Central memory CD4-positive, alpha-beta T cell (primary cell): ENCODE data around the gene CAMK2G.

Experiments
- DNase-seq: peaks from one replicate; pipeline ENCODE4 v3.0.0; 2022

The CAMK2G gene

DNA sequence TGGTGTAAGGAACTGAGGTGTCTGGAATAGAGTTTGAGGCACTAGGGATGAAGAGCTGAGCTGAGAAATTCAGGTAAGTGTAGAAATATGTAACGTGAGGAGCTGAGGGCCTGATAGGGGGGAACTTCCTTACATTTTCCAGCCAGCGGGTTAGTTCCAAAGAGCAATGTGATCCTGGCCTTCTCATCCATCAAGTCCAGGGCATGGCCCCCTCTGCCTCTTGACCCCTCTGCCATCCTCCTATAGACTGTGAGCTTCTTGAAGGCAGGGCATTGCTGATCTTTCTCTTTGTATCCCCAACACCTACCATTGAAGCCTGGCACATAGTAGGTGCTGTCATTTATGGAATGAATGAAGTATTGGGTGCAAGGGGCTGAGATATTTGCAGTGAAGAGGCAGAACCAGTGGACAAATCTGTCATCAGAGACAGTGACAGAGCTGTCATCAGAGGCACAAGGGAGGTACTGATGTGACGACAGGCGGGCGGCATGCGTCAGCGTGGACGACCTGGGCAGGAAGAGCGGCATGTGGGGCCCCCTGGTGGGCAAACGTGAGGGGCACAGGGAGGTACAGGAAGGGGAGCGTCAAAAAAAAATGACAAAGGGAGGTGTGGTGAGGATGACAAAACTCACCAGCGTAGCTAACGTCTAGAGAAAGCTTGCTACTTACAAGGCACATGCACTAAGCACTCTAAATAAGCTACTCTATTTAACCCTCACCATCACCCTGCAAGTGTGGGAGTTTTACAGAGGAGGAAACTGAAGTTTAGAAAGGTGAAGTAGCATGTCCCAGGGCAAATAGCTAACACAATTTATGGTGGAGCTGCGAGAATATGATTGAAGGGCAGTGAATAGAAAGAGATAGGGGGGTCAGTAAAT is 5.2 kb upstream of the CAMK2G start:
- peak; percentile 95 for DNase-seq

DNA sequence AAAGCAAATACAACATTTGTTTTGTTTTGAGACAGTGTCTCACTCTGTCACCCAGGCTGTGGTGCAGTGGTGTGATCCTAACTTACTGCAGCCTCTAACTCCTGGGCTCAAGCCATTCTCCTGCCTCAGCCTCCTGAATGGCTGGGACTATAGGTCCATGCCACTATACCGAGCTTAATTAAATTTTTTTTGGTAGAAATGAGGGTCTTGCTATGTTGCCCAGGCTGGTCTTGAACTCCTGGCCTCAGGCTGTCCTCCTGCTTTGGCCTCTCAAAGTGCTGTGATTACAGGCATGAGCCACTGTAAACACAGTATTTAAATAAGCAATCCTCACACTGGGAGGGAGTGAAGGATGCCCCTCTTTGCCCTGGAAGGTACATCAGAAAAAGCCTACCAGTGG is 4.0 kb upstream of the CAMK2G start:
- DNase-seq: no peak

GRCh38 chr10:73877533-73878160 is 3.3 kb upstream of the CAMK2G start:
- no peak for DNase-seq

DNA sequence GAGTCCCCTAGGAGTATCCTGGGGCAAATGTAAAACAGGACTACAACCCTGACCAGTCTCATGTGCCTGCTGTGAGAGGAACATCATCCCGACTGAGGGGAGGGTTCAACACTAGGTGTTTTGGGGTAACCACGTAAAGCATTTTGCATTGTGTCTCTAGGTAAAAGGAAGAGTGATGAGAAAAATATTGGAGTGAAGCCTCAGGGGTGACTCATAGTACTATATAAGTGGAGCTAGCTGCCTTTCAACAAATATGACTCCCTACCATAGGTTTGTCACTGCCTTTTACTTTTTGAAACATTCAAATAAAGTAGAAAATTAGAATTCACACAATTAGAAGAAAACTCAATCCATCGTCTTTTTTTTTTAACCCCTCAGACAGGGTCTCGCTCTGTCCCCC is 2.6 kb upstream of the CAMK2G start:
- no peak for DNase-seq

DNA sequence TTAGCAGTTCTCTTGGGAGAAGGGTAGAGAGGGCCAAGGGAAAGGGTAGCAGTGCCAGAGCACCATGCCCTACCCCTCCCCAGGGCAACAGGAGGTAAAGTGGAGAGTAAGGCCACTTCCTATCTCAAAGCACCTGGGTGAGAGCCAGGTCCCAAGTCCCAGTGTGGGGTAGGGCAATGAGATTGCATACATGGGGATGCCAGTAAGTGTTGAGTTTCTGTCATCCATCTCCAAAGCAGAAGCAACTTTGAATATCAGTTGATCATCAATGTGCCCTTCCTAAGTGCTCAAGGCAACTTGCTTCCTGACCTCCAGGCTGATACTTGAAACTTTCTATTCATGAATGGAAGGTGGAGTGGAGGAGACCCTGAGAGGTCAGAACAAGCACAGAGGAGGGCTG is 2.2 kb upstream of the CAMK2G start:
- no peak for DNase-seq

DNA sequence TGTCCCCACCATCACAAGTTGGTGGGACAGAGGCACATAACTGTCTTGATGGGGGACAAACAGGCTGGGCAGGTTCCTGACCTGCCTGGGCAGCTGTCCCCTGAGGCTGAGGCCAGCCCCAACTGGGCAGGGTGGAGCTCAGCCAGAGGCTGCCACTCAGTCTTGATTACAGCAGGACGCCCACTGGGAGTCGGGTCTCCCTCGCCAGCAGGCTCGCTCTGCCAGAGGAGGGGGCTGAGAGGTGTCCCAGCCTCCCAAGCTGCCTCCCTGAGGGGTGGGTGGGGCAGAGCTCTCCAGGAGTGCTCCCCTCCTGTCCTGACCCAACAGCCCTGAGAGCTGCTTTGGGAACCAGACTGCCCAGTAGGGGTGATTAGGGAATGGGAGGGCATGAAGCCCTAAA is 1.8 kb upstream of the CAMK2G start:
- no peak for DNase-seq

- DNase-seq: peak; percentile 76
Observed at GRCh38 chr10:73875139-73875475, 752 bp upstream of the CAMK2G start.

DNA sequence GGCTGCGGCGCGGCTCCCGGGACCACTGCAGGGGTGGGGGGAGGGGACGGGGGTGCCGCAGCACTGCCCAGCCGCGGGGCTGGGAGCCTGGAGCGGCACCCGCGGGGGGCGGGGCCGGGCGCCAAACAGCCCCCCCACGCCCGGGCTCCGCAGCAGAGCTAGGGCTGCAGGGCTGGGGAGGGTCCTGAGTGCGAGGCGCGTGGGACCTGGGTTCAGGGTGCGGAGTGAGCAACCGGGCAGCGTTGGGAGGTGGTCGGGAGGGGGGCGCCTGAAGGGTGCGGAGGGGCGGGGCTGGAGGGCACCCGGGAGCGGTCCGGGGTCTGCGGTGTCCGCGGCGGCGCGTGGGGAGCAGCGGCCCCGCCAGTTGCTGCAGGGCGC is 528 bp downstream of the CAMK2G start:
- DNase-seq: no peak

DNA sequence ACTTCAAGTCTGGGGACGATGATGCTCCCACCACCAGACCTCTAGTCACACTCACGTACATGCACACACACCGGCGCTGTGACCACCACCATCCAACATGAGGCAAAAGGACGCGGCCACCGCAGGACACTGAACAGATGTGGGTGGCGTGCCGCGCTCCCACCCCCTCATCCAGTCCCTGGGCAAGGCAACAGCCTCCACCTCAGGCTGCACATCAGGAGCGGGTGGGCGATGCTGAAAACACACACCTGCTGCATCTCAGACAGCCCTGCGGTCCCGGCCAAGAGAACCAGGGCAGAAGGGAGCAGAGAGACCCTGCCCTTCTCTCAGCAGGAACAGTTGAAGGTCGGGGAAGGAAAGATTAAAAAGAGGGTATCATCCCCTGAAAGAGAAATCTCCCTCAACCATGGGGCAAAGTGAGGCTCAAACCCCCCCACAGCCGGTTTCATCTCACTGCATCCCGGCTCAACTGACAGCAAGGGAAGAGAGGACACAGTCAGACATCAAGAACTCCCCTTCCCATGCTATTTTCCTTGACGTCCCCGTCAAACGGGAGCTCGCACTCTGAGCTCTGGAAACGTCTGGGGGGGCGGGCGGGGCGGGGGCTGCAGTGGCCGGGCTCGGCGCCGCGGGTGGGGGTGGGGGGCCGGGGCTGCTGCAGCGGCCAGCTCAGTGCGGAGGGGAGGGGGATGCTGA is 1.1 kb downstream of the CAMK2G start:
- DNase-seq: no peak

GRCh38 chr10:73872190-73872710 is 2.1 kb downstream of the CAMK2G start:
- DNase-seq: no peak

DNA sequence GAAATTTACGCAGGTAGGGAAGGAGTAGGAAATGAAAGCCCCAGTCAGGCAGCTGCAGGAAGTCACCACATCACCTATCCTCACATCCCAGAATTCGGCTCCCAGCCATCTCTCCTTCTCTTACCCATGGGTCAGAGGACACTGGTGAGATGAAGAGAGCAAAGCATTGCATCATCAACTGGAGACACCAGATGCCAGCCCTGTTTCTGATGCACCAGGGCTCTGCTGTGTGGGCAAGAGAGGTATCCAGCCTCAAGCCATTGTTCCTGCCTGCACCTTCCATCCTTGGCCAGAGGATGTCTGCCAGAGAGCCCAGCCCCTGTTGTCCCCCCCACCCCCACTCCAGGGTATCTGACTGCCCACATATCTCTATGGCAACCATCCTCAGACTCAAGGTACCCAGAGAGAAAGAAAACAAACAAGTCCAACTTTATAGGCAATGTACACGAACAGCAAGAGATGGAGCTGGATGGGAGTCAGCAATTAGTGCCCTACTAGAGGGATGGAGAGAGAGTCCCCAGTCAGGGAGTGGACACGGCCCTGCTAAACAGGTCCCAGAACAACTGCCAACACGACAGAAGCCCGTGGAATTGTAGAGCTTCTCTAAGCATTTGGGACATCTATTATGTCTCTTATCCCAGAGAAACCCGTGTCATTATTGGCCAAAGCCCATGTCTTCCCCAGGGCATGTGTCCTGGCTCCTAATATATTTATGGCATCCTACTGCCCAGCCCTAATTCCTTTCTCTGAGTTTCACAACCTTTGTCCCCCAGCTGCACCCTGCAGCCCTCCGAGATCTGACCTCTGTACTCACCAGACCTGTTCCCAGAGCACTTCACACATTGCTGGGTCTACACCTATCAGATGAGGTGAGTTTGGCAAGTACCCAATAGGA is 2.8 kb downstream of the CAMK2G start:
- no peak for DNase-seq

- no peak for DNase-seq
Observed at GRCh38 chr10:73868655-73869195, 5.6 kb downstream of the CAMK2G start.

- no peak for DNase-seq
Observed at GRCh38 chr10:73867871-73868631, 6.3 kb downstream of the CAMK2G start.

GRCh38 chr10:73867126-73867807 is 7.1 kb downstream of the CAMK2G start:
- no peak for DNase-seq

- no peak for DNase-seq
Observed at GRCh38 chr10:73866621-73867020, 7.7 kb downstream of the CAMK2G start.

DNA sequence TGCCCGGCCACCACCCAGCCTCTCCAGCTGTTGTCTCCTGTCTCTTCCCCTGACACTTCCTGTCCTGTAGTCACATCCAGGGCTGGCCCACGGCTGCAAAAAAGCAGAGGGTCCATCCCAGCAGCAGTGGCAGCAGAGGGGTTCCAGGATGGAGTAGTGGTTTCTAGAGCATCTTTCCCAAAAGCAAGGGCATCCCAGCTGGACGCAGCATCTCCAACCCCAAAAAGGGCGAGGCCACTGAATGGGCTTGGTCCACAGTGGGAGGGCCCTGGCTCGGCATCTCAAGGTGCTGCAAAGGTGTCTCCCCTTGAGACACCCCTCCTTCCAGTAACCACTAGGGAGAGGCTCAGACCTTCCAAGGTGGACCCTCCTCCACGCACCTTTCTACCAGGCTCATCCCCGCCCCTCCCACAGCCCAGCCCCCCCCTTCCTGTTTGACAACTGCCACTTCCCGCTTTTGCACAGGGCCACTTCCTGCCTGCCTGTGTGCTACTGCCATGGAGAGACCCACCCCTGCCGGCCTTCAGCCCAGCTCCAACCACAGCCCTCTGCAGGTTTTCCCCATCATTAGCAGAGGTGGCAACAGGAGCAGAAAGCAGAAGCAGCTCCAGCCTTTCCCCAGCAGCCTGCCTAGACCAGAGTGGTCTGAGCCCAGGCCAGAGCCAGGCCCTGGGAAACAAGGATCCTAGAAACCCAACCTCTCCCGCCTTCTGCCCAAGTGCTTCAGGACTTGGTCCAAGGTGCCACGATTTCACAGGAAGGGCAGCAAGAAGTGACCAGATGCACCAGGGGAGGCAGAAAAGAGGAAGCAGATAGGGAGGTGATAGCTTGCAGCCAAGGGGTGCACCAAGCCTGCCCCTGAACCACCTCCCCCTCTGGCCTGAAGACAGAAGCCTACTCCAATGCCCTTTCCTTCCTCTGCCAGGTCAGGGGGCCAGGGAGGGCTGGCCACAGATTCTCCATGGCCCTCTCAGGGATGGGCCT is 8.6 kb downstream of the CAMK2G start:
- DNase-seq: peak; percentile 43

GRCh38 chr10:73865107-73865458 is 9.3 kb downstream of the CAMK2G start:
- no peak for DNase-seq

GRCh38 chr10:73864229-73864628 is 10.1 kb downstream of the CAMK2G start:
- DNase-seq: no peak

DNA sequence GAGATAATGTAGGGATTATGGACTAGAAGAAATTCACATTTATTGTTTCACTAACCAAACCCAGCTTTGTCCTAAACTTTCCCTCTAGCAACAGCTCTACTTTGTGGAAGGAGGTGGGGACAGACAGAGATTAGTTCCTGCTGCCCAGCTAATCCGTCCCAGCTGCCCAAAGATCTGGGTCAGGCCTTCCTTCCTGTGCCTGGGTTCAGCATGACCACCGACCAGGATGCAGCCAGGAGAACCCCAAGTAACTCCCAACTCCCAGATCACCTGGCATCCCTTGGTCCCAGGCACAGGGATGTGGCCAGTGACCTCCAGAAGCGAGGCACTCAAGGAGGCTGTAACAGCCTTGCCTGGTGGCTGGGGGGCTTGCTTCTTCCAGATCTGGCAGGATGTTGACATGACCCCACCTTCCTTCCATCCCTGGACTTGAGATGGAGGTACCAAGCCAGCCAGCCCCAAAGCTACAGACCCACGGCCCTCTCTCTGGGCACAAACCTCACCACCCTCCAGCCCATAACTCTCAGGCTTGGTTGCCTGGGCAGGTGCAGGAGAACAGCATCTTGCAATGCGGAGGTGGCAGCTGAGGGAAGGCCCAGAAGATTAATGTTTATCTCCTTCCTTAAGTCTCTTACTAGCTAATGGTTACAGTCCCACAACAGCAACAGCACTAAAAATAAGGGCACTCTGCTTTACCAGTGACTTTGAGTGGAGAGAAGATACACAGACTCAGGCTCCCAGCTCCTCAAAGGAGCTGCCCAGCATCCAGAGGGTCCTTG is 11.1 kb downstream of the CAMK2G start:
- no peak for DNase-seq
